Activated CD8-positive, alpha-beta memory T cell treated with anti-CD3 and anti-CD28 coated beads, Interleukin-2, amount 10 ng/mL, durations not matched to agents 7 days and 5 days (primary cell): Measurements from ENCODE around the gene LPIN3. TPM values are rescaled to one million over a fixed set of nuclear protein-coding genes. Genes with fewer than 3 reads are reported as not detected.

Experiments used
- ATAC-seq: fragments of 150-1000 bp; cut with Tn5 transposase; one replicate; pipeline ENCODE4 v1.10.0; 2021; ENCODE audit warnings: moderate library complexity
- CTCF ChIA-PET: fragments of 350-600 bp; sonication (Branson Sonifier 250); formaldehyde crosslinking; loops from one replicate; lab custom pipeline; 2021; ENCODE audit warnings: antibody characterized with exemption; lab: Charles Lee
- DNase-seq: peaks from one replicate; pipeline ENCODE4 v3.0.0-alpha.2; 2020
- H3K27ac Mint-ChIP-seq: one replicate; pipeline ENCODE4 v1.8.0; 2021; ENCODE audit warnings: mild to moderate bottlenecking, mixed read lengths
- H3K27me3 Mint-ChIP-seq: one replicate; pipeline ENCODE4 v1.8.0; 2021; ENCODE audit warnings: mixed read lengths
- H3K36me3 Mint-ChIP-seq: one replicate; pipeline ENCODE4 v1.8.0; 2021; ENCODE audit warnings: mild to moderate bottlenecking, mixed read lengths
- H3K4me1 Mint-ChIP-seq: one replicate; pipeline ENCODE4 v1.8.0; 2021; ENCODE audit warnings: mixed read lengths
- H3K4me3 Mint-ChIP-seq: one replicate; pipeline ENCODE4 v1.8.0; 2021; ENCODE audit warnings: mild to moderate bottlenecking, moderate library complexity, mixed read lengths
- H3K9me3 Mint-ChIP-seq: one replicate; pipeline ENCODE4 v1.8.0; 2022; ENCODE audit warnings: low read depth, mixed read lengths
- total RNA-seq, 2 experiments: library from RNA; stranded (reverse); gene quantifications; one replicate each; pipeline ENCODE4 v1.2.3, GENCODE V29; 2021

Gene LPIN3
- total RNA-seq, 2 experiments from 2014 or later, result 0.37 to 1.5 TPM

- Mint-ChIP-seq H3K27ac (no peak overlapping the region), H3K4me1 (peaks cover 21% of the 10 kb centered on the region), H3K36me3 (peaks cover 10% of the 10 kb centered on the region), H3K4me3 (no peak overlapping the region), H3K27me3 (no peaks in the 10 kb centered on the region), H3K9me3 (no peaks in the 10 kb centered on the region)
- CTCF ChIA-PET, result interaction anchor here (1.6 to 1.7 kb wide), 2 partner anchors 9 to 272 kb away, joined by 3 to 4 read pairs; no protein-coding TSS in a partner anchor
- no peak for DNase-seq
- no peak for ATAC-seq
Measured at GRCh38 chr20:41407607-41408006, 67.0 kb downstream of the LPIN3 start.

GRCh38 chr20:41408156-41408794 is 67.7 kb downstream of the LPIN3 start:
- Mint-ChIP-seq H3K27ac (peak overlapping the region; percentile 60), H3K4me1 (peaks cover 21% of the 10 kb centered on the region), H3K36me3 (peaks cover 10% of the 10 kb centered on the region), H3K4me3 (no peak overlapping the region), H3K9me3 (no peaks in the 10 kb centered on the region), H3K27me3 (no peaks in the 10 kb centered on the region)
- CTCF ChIA-PET, result interaction anchor here (1.6 to 1.7 kb wide), 2 partner anchors 9 to 273 kb away, joined by 3 to 4 read pairs; no protein-coding TSS in a partner anchor
- DNase-seq (peak; percentile 70), ATAC-seq (peak; percentile 77)

DNA sequence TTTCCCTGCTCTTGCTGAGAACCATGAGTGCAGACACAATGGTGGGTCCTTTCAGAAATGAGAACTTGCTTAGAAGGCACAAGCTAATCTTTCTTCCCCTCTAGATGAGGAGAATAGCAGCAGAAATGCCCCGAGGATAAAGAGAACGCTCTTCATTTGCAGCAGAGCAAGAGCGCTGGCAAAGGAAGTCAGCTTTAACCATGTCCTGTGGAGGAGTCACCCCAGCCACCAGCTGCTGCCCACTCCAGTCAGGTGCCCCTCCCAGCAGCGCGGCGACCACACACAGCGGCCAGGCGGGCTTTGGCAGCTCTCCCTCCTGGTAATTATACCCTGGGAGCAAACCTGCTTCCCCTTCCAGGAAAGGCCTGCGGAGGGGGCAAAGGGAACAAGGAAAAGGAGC is 68.4 kb downstream of the LPIN3 start:
- H3K4me3 Mint-ChIP-seq, result no peak overlapping the region
- CTCF ChIA-PET, result interaction anchor here (1.6 to 1.7 kb wide), 2 partner anchors 8 to 274 kb away, joined by 3 to 4 read pairs; no protein-coding TSS in a partner anchor

More for the DNA sequence above, 68.4 kb downstream of the LPIN3 start:
- Mint-ChIP-seq H3K36me3 (peaks cover 14% of the 10 kb centered on the region), H3K27me3 (no peaks in the 10 kb centered on the region), H3K27ac (peak overlapping the region; percentile 60), H3K4me1 (peaks cover 23% of the 10 kb centered on the region), H3K9me3 (no peaks in the 10 kb centered on the region)
- DNase-seq (no peak), ATAC-seq (no peak)

Other genes starting within 250 kb of the LPIN3 start
- 100 to 1,000 TPM; 201 to 337 TPM for gene PLCG1, start 203.3 kb upstream of the LPIN3 start, total RNA-seq
- gene ZHX3, start 23.1 kb upstream of the LPIN3 start, total RNA-seq, result 10 to 100 TPM; 11.4 to 13.3 TPM
- gene EMILIN3, start 26.0 kb downstream of the LPIN3 start, total RNA-seq, result not detected